ENCODE measurements around the gene EFCAB6. TPM values are rescaled to one million over a fixed set of nuclear protein-coding genes. Genes with fewer than 3 reads are reported as not detected.

EFCAB6 gene
- total RNA-seq, 1 experiment from 2014 or later = 0.21 TPM

DNA sequence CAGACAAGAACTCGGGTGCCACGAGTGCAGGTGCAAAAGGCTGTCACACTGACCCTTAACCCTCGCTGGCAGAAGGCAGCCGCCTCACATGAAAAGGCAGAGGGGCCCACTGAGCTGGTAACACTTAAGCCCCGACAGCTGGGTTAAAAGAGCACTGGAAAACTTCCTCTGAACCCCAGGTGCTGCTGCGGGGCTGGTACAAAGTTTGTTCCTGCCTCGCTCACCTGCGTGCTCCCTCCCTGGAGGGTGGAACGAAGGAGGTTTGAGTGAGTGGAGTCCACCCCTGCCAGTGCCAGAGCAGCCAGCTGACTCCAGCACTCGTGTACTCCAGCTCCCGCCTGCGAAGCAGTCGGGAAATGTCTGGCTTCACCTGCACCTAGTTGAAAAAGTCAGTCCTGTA is 37.6 kb upstream of the EFCAB6 start:
- Histone ChIP-seq H3K4me3 (ENCODE audit: low read depth in 2 of 2, low read length in 2 of 2) (no peak overlapping the region), H3K9me3 (ENCODE audit: control insufficient read depth, insufficient read depth, low read depth, low read length) (no peaks in the 10 kb centered on the region), H3K27me3 (ENCODE audit: control insufficient read depth, insufficient read depth, low read length) (no peaks in the 10 kb centered on the region), H3K36me3 (ENCODE audit: control insufficient read depth, insufficient read depth, low read length) (no peaks in the 10 kb centered on the region), H3K4me1 (ENCODE audit: control insufficient read depth, insufficient read depth, low read length) (no peaks in the 10 kb centered on the region), H3K27ac (ENCODE audit: low read length) (no peak overlapping the region)
- ATAC-seq = no peak
- intact Hi-C loops (cut with micrococcal nuclease; ENCODE audit: unreplicated experiment) = no loop called here
- ChIA-PET CTCF (no interaction called here), POLR2A (no interaction called here)
- BruUV-seq (replicated peaks) = no TSS peak
- DNase-seq (ENCODE audit: low read depth, low spot score) = no peak
- TF ChIP-seq TCF7L2 (IDR thresholded peaks at IDR 0.05; ENCODE audit: low read depth, low read length) (no peak), SIN3A (IDR thresholded peaks at IDR 0.05; ENCODE audit: borderline replicate concordance, insufficient read depth, low read depth, low read length) (no peak), POLR2AphosphoS5 (IDR thresholded peaks at IDR 0.05; ENCODE audit: low read depth, low read length) (no peak)
- TF ChIP-seq, protein P1, sequence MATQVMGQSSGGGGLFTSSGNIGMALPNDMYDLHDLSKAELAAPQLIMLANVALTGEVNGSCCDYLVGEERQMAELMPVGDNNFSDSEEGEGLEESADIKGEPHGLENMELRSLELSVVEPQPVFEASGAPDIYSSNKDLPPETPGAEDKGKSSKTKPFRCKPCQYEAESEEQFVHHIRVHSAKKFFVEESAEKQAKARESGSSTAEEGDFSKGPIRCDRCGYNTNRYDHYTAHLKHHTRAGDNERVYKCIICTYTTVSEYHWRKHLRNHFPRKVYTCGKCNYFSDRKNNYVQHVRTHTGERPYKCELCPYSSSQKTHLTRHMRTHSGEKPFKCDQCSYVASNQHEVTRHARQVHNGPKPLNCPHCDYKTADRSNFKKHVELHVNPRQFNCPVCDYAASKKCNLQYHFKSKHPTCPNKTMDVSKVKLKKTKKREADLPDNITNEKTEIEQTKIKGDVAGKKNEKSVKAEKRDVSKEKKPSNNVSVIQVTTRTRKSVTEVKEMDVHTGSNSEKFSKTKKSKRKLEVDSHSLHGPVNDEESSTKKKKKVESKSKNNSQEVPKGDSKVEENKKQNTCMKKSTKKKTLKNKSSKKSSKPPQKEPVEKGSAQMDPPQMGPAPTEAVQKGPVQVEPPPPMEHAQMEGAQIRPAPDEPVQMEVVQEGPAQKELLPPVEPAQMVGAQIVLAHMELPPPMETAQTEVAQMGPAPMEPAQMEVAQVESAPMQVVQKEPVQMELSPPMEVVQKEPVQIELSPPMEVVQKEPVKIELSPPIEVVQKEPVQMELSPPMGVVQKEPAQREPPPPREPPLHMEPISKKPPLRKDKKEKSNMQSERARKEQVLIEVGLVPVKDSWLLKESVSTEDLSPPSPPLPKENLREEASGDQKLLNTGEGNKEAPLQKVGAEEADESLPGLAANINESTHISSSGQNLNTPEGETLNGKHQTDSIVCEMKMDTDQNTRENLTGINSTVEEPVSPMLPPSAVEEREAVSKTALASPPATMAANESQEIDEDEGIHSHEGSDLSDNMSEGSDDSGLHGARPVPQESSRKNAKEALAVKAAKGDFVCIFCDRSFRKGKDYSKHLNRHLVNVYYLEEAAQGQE (IDR thresholded peaks at IDR 0.05; ENCODE audit: insufficient read depth in 1 of 2, low read depth in 2 of 2, low read length in 1 of 2) = no peak
- TF ChIP-seq, protein P2, sequence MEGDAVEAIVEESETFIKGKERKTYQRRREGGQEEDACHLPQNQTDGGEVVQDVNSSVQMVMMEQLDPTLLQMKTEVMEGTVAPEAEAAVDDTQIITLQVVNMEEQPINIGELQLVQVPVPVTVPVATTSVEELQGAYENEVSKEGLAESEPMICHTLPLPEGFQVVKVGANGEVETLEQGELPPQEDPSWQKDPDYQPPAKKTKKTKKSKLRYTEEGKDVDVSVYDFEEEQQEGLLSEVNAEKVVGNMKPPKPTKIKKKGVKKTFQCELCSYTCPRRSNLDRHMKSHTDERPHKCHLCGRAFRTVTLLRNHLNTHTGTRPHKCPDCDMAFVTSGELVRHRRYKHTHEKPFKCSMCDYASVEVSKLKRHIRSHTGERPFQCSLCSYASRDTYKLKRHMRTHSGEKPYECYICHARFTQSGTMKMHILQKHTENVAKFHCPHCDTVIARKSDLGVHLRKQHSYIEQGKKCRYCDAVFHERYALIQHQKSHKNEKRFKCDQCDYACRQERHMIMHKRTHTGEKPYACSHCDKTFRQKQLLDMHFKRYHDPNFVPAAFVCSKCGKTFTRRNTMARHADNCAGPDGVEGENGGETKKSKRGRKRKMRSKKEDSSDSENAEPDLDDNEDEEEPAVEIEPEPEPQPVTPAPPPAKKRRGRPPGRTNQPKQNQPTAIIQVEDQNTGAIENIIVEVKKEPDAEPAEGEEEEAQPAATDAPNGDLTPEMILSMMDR (IDR thresholded peaks at IDR 0.05) = no peak
- in situ Hi-C loops (cut with HindIII; ENCODE audit: low pct_unique_long_range_greater_than_20kb, low sequenced_read_pairs) = no loop called here

DNA sequence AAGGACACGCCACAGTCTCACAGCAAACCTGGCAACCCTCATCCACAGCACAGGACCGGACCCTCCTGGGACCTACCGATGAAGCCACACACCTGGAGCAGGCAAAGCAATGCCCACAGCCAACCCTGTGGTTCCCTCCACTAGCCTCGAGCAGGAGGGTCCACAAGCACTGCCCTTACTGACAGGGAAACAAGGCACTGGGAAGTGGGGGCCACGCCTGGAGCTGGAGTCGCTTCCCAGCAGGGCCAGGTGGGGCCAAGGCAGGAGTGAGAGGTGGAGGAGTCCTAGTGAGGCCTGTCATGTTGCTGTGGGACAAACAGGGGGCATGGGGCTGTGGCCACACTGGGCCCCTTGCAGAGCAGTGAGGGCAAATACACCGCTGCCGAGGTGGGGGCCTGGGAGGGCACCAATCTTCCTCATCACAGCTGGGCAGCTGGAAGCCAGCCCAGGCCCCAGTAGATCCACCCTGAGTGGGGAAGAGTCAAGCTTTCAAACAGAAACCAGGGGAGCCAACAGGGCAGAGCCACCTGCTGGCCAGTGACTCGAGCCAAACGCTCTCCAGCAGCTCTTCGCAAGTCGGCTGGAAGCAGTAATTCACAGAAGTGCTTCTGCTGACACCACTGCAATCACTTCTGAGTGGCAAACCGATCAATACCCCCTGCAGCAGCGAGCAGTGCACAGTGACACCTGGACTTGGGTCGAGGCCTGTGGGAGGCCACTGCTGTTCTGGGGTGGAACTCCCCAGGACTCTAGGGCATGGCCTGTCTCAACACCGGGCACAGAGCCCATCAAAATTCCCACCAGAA is 36.5 kb upstream of the EFCAB6 start:
- intact Hi-C loops (cut with micrococcal nuclease; ENCODE audit: unreplicated experiment) (no loop called here), in situ Hi-C loops (cut with HindIII; ENCODE audit: low pct_unique_long_range_greater_than_20kb, low sequenced_read_pairs) (no loop called here)
- Histone ChIP-seq H3K36me3 (ENCODE audit: control insufficient read depth, insufficient read depth, low read length) (no peaks in the 10 kb centered on the region), H3K4me1 (ENCODE audit: control insufficient read depth, insufficient read depth, low read length) (no peaks in the 10 kb centered on the region), H3K27ac (ENCODE audit: low read length) (no peak overlapping the region), H3K27me3 (ENCODE audit: control insufficient read depth, insufficient read depth, low read length) (no peaks in the 10 kb centered on the region), H3K4me3 (ENCODE audit: low read depth in 2 of 2, low read length in 2 of 2) (no peak overlapping the region), H3K9me3 (ENCODE audit: control insufficient read depth, insufficient read depth, low read depth, low read length) (no peaks in the 10 kb centered on the region)
- ATAC-seq (0 out of 2 replicates have a peak, but pooled peaks have one; percentile 65), DNase-seq (ENCODE audit: low read depth, low spot score) (no peak)
- CTCF ChIA-PET = no interaction called here
- TF ChIP-seq TCF7L2 (IDR thresholded peaks at IDR 0.05; ENCODE audit: low read depth, low read length) (no peak), POLR2AphosphoS5 (IDR thresholded peaks at IDR 0.05; ENCODE audit: low read depth, low read length) (no peak), SIN3A (IDR thresholded peaks at IDR 0.05; ENCODE audit: borderline replicate concordance, insufficient read depth, low read depth, low read length) (no peak)
- TF ChIP-seq, protein P1 (IDR thresholded peaks at IDR 0.05; ENCODE audit: insufficient read depth in 1 of 2, low read depth in 2 of 2, low read length in 1 of 2) = no peak
- TF ChIP-seq, protein P2 (IDR thresholded peaks at IDR 0.05) = no peak; the same call in 1 of the 2 replicates
- BruUV-seq (replicated peaks) = no TSS peak
- POLR2A ChIA-PET = no interaction called here
